HG02884 (cell line): Measurements from ENCODE around the gene PRKACB.
A peak's percentile ranks its signal among the peaks of the same experiment; 100 is the strongest.

Experiments
- ATAC-seq: cut with Tn5 transposase; IDR thresholded peaks from one replicate; pipeline ENCODE4 v1.9.1; 2021; ENCODE audit warnings: mild to moderate bottlenecking, moderate library complexity; ENCODE audit not compliant: unreplicated experiment

PRKACB gene

GRCh38 chr1:84143796-84144565, at the start of gene PRKACB:
TSS of gene PRKACB (plus strand) at chr1:84144271. CDS start at chr1:84144362, 91 bp downstream.
- peak; percentile 89 for ATAC-seq

DNA sequence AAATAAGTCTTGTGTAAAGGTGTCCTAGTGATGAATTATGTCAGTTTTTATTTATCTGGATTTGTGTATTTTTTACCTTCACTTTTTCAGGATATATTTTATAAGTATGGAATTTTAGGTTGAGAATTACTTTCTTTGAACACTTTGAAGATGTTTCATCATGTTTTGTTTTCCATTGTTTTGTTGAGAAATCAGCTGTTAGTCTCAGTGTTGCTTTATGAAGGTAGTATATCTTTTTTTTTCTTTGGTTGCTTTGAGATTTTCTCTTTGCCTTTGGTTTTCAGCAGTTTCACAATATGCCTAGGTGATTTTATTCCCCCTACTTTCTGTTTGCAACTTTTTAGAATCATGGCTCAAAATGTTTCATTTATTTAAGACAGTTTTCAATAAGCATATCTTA, 48.8 kb upstream of the PRKACB start:
- no peak for ATAC-seq

DNA sequence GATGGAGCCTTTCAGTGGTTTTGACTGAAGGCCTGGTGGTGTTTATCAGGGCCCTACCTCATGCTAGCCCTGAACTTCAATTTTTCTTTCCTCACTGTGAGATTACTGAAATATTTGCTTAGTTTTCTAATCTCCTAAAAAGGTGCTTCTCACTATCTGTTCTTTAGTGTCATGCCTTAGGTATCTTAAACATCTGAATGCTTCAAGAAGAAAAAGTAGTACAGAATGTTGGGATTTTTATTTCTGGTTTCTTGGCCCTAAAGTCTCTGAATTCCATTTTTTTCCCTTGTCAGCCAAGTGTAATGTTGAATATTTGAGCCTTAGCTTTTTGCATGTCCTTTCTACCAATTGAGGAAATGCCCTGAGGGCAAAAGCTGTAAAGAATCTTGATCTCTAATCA, 47.9 kb upstream of the PRKACB start:
- no peak for ATAC-seq

DNA sequence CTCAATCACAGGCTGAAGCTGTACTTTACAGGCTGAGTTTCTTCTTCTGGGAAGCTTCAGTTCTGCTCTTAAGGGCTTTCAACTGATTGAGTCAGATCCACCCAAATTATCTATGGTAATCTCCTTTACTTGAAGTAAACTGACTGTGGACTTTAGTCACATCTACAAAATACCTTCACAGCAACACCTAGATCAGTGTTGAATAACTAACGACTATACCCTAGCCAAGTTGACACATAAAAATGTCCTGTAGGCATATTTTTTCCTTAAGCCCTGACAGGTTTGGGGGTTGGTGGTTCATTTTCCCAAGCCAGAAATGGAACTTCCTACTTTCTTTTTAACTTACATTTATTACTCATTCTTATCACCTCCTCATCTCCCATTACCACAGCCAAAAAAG, 42.9 kb upstream of the PRKACB start:
- ATAC-seq = no peak

DNA sequence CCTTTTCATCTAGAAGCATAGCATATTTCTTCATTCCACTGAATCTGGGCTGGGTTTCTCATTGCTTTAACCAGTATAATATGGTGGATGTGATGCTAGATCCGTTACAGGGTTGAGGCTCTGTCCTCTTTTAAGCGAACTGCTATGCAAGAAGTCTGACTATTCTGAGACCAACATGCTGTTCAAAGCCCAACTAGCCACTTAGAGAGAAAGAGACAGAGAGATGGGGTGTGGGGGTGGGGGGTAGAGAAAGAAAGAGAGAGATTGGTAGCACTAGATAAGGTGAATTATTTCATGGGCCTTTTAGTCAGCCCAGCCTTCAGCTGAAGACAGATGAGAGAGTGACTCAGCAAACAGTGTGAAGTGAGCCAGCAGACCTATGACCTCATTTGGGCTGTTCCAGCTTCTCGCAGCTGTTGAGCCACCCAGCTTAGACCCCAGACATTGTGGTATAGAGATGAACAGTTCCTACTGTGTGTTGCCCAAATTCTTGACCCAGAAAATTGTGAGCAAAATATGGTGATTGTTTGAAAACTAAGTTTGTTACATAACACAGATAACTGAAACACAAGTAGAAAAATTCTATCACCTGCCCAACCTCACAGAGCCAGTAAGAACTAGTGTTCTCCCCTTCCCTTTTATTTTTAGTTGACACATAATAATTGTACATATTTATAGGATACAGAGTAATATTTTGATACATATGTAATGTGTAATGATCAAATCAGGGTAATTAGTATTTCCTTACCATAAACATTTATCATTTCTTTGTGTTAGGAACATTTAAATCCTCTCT, 40.7 kb upstream of the PRKACB start:
- ATAC-seq = peak; percentile 85

DNA sequence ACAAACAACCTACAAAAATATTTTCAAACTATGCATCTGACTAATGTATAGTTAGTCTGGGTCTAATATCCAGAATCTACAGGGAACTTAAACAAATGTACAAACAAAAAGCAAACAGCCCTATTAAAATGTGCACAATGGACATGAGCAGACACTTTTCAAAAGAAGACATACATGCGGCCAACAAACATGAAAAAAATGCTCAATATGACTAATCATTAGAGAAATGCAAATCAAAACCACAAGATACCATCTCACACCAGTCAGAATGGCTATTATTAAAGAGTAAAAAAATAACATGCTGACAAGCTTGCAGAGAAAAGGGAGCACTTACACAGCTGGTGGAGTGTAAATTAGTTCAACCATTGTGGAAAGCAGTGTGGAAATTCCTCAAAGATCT, 36.5 kb upstream of the PRKACB start:
- peak; percentile 63 for ATAC-seq

- ATAC-seq = no peak
Measured at GRCh38 chr1:84107955-84108354, 36.1 kb upstream of the PRKACB start.

DNA sequence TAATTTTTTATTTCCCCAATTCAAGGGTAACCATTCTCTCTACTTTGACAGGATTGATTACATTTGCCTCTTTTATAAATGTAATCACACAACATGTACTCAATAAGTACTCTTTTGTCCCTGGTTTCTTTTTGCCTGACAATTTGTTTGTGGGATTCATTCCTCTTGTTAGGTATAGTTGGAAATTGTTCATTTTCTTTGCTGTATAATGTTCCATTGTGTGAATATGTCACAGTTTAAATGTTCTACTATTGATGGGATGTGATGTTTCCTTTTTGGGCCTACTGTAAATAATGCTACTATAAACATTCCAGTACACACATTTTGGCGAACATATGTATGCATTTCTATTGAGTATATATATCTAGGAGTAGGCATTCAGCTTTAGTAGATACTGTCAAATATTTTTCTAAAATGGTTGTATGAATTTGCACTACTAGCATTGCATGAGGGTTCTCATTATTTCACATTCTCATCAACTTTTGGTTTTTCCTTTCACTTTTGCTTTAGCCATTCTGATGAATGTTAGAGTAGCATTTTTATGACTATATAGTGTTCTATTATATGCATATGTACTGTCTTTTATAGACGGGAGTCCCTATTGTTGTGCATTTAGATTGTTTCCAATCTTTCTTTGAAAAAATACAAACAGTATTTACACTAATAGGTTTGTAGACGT, 35.0 kb upstream of the PRKACB start:
- ATAC-seq = no peak

DNA sequence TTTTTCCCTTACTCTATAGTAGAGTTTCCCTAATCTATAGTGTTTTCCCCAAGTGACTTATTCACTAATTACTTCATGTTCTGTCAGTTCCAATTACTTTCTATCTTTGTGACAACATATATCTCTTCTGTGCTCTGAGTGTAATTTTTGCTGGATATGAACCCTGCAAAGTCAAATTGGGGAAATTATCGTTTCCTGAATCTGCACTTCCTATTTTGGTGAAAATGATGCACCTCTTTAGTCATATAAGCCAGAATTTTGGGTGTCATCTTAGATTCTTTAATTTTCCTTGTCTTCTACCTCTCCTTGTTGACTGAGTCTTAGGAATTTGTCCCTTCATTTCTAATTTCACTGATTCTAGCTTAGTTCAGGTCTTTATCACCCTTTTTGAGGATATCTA, 33.4 kb upstream of the PRKACB start:
- no peak for ATAC-seq

DNA sequence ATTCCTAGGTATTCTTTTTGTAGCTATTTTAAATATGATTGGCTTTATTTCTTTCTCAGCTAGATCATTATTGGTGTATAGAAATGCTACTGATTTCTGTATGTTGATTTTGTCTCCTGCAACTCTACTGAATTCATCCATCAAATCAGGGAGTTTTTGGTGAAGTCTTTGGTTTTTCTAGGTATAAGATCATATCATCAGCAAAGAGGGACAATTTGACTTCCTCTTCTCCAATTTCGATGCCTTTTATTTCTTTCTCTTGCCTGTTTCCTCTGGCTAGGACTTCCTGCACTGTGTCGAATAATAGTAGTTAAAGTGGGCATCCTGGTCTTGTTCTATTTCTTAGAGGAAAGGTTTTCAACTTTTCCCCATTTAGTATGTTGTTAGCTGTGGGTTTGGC, 27.5 kb upstream of the PRKACB start:
- no peak for ATAC-seq

DNA sequence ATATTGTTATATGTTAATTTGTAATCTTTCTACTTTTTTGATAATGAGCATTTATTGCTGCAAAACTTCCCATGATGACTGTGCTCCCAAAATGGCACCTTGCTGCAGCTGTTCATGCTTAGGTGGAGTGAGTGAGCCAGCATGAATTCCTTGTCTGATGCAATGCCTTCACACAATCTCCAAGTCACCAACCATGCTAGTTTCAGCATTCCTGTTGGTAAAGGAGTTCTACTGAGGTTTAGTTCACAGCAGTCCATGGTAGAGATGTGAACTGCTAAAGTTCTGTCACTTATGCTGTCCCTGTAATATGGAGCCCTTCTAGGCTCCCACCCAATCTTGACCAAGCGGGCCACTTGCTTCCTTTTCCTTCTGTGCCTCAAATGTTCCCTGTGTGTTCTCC, 26.2 kb upstream of the PRKACB start:
- no peak for ATAC-seq

DNA sequence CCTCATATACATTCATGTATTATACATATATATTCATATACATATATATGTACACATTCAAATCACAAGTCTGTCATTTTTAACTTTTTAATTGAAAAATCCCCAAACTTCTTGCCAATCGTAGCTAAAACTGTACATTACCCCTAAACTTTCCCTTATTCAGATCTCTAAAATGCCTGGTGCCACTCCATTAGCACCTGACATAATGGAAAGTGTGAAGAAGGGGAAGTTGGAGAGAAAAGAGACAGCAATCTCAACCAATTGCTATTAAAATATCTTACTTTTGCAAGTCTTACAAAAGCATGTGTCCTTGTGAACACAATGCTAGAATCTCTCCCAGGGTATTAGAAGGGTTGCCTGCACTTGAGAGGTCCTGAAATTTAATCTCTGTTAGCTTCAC, 22.7 kb upstream of the PRKACB start:
- ATAC-seq = no peak

DNA sequence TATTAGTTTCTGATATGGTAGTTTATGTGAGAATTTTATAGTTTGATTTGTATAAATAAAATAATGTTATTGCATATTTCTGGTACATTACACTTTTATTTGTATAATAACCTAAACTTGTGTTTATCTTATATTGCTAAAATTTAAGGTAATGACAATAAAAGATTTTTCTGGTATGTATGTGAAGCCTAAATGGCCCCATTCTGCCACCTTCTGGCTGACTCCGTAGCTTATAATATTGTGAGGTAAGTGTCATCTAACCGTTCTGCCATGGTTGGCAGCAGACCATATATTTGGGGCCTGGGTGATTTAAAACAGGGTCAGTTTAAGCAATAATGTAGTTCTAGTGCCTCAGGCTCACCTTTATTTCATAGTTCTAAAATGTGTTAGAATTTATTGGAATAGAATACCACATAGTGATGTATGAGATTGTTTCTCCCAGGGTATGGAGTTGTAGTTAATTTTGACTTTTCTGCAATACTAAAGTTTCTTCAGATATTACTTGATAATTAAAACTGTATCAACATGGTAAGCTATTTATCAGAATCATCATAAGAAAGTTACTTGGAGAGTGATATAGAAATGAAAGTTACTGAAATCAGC, 21.2 kb upstream of the PRKACB start:
- ATAC-seq = peak; percentile 69

GRCh38 chr1:84133479-84133878, 10.6 kb upstream of the PRKACB start:
- no peak for ATAC-seq

DNA sequence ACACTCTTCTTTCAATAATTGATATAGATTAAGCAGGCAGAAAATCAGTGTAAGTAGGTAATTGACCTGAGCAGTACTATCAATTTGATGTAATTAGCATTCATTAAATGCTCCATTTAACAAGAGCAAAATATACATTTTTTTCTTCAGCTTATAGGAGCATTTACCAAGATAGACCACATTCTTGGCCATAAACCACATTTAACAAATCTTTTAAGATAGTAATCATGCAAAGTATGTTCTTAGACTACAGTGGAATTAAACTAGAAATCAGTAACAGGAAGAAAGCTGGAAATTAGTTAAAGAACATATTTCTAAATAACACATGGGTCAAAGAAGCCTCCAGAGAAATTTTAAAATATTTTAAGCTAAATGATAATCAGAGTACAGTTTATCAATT, 8.7 kb upstream of the PRKACB start:
- no peak for ATAC-seq

DNA sequence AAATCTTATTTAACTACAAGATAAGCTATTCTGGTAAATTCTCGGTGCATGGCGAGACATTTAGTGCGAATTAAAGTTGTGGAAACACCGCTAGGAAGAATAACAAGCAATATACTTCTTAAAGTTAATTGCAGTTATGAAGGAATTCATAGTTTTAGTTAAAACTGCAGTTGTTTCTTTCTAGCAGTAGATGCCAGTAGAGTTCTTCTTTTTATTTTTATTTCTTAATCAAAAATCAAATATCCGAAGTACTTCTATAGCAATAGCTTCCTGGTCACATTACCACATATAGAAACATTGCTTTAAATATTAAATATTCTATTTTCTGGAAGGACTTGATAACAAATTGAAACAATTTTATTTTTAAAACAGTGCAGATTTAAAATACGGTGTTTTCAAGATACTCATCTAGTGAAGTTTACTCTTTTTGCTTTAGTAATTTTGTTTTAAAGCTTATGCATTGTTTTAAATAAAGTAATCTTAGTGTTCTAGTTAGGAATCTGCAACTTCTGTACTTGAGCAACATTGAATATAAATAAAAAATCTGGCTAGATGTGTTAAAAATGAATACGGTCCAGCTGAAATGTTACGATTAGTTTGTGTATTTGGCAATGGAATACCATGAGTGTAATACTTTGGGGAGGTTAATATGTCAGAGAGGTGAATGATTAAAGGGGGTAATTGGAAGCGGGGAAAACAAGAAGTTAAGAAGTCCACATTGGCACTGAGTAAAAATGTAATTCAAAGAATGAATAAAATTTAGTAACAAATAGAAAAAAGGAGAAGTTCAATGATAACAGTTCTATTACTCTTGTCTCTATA, 2.7 kb upstream of the PRKACB start:
- no peak for ATAC-seq

GRCh38 chr1:84145068-84145467, 997 bp downstream of the PRKACB start:
- ATAC-seq = no peak

DNA sequence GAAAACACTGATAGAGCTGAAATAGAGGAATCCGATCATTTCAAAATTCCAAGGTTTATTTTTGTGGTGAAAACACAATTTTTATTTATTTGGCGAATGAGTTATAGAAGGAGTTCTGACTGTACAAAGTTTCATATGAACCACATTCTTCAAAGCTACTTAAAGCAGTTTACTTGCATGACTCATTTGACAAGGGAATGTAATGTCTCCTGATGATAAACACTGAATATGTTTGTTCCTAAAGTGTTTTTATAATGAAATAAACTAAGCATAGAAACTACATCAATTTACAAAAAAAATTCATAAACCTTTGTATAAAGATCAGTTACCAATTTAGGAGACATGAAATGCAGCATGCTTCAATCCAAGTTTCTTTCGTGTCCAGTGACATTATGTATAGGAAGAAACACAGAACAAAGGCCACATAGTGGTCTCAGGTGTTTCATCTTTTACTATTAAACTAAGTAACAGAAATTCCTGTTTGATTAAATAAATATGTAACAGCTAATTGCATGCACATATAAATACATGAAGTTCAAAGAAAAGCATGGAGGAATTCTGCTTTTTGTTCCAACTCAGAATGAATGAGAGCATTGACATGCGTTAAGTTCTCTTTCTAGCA, 2.5 kb downstream of the PRKACB start:
- peak; percentile 51 for ATAC-seq

DNA sequence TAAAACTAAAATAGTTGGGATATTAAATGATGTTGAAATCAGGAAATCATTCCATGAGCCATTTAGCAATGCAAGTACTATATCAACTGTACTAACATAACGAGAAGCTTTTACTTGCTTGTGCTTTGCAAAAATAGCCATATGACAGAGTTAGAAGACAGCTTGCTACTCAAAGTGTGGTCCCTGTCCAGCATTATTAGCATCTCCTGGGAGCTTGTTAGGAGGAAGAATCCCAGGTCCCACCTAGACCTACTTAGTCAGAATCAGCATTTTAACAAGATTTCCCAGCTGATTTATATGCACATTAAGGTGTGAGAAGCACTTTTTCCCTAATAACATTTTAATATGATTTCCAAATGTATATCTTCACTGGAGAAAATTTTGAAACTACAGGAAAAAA, 4.7 kb downstream of the PRKACB start:
- no peak for ATAC-seq

DNA sequence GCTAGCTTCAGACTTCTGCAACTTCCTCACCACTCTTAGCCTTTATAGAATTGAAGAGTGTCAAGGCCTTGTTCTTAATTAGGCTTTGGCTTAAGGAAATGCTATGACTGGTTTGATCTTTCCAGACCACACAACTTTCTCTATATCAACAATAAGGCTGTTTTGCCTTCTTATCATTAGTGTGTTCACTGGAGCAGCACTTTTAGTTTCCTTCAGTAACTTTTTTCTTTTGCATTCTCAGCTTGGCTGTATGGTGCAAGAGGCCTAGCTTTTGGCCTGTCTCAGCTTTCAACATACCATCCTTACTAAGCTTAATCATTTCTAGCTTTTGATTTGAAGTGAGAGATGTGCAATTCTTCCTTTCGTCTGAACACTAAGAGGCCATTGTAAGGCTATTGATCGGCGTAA, 8.6 kb downstream of the PRKACB start:
- peak; percentile 92 for ATAC-seq
